Adrenal gland (tissue), 5 donors: Measurements from ENCODE around the gene CREB5.

Experiments
- POLR2A ChIP-seq, 2 donors: fragments of 450-650 bp; IDR thresholded peaks; one replicate each; pipeline ENCODE4 v1.6.1; 2017; ENCODE audit warnings: antibody characterized with exemption in 2 of 2, mild to moderate bottlenecking in 2 of 2, moderate library complexity in 1 of 2
- TF ChIP-seq, protein P1 (sequence below), 6 experiments: fragments of 450-650 bp in 4 of 6; fragments of 200-600 bp in 2 of 6; sonication (generic) in 1 of 6; IDR thresholded peaks; 1 replicate in 5 of 6; 2 replicates in 1 of 6; pipeline versions ENCODE4 v1.5.1 to v1.8.0; 2016 to 2021; ENCODE audit warnings: antibody characterized with exemption in 6 of 6, mild to moderate bottlenecking in 2 of 6, moderate library complexity in 1 of 6
- donor health status: DM: no; HTN: no; CAD: no.

- TF ChIP-seq, protein P1, sequence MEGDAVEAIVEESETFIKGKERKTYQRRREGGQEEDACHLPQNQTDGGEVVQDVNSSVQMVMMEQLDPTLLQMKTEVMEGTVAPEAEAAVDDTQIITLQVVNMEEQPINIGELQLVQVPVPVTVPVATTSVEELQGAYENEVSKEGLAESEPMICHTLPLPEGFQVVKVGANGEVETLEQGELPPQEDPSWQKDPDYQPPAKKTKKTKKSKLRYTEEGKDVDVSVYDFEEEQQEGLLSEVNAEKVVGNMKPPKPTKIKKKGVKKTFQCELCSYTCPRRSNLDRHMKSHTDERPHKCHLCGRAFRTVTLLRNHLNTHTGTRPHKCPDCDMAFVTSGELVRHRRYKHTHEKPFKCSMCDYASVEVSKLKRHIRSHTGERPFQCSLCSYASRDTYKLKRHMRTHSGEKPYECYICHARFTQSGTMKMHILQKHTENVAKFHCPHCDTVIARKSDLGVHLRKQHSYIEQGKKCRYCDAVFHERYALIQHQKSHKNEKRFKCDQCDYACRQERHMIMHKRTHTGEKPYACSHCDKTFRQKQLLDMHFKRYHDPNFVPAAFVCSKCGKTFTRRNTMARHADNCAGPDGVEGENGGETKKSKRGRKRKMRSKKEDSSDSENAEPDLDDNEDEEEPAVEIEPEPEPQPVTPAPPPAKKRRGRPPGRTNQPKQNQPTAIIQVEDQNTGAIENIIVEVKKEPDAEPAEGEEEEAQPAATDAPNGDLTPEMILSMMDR (IDR thresholded peaks at IDR 0.05): no peak
- no peak for TF ChIP-seq POLR2A (IDR thresholded peaks at IDR 0.05)
Measured at GRCh38 chr7:28551331-28551730, 139.0 kb downstream of the CREB5 start.
